CD4-positive, alpha-beta T cell treated with Interleukin-21 for 1 hour (primary cell): ENCODE data around the gene SPIC.
"Not testable (repeated sequence)": the region's sequence is repeated elsewhere in the genome, so short reads cannot be mapped to it uniquely, and the experiment has no call there.

ENCODE experiments used
- DNase-seq: peaks from one replicate; pipeline ENCODE4 v3.0.0-alpha.2; 2020

SPIC gene

GRCh38 chr12:101474711-101475386 lies at the start of gene SPIC:
Gene SPIC, plus strand, starts transcription at chr12:101475336. Its CDS starts 1,569 bp downstream, at chr12:101476905.
- no peak for DNase-seq

GRCh38 chr12:101430456-101430855 lies 44.7 kb upstream of the SPIC start:
- DNase-seq: no peak

- DNase-seq: no peak
Observed at GRCh38 chr12:101436136-101436535, 39.0 kb upstream of the SPIC start.

- no peak for DNase-seq
Observed at GRCh38 chr12:101439236-101439635, 35.9 kb upstream of the SPIC start.

GRCh38 chr12:101441461-101442224 lies 33.5 kb upstream of the SPIC start:
- DNase-seq: no peak

GRCh38 chr12:101455685-101456084 lies 19.5 kb upstream of the SPIC start:
- DNase-seq: peak; percentile 33

- DNase-seq: no peak
Observed at GRCh38 chr12:101459642-101460346, 15.3 kb upstream of the SPIC start.

- DNase-seq: no peak
Observed at GRCh38 chr12:101468948-101469347, 6.2 kb upstream of the SPIC start.

- DNase-seq: no peak
Observed at GRCh38 chr12:101470939-101471338, 4.2 kb upstream of the SPIC start.

GRCh38 chr12:101471878-101472277 lies 3.3 kb upstream of the SPIC start:
- not testable (repeated sequence) for DNase-seq

GRCh38 chr12:101474248-101474647 lies 888 bp upstream of the SPIC start:
- no peak for DNase-seq

GRCh38 chr12:101475751-101476305 lies 692 bp downstream of the SPIC start:
- DNase-seq: no peak

- no peak for DNase-seq
Observed at GRCh38 chr12:101480849-101481248, 5.7 kb downstream of the SPIC start.

GRCh38 chr12:101485021-101485420 lies 9.9 kb downstream of the SPIC start:
- no peak for DNase-seq

- no peak for DNase-seq
Observed at GRCh38 chr12:101488469-101488868, 13.3 kb downstream of the SPIC start.

GRCh38 chr12:101490286-101490920 lies 15.3 kb downstream of the SPIC start:
- no peak for DNase-seq

GRCh38 chr12:101491329-101491728 lies 16.2 kb downstream of the SPIC start:
- DNase-seq: no peak

GRCh38 chr12:101493556-101493955 lies 18.4 kb downstream of the SPIC start:
- no peak for DNase-seq

GRCh38 chr12:101498252-101498651 lies 23.1 kb downstream of the SPIC start:
- no peak for DNase-seq

GRCh38 chr12:101501410-101501995 lies 26.4 kb downstream of the SPIC start:
- no peak for DNase-seq

- no peak for DNase-seq
Observed at GRCh38 chr12:101521136-101521535, 46.0 kb downstream of the SPIC start.

- no peak for DNase-seq
Observed at GRCh38 chr12:101527682-101528081, 52.5 kb downstream of the SPIC start.
